GM23248 (cell line): ENCODE results near the gene PRR29. TPM values are rescaled to one million over a fixed set of nuclear protein-coding genes. Genes with fewer than 3 reads are reported as not detected.

Experiments used
- DNase-seq: peaks from one replicate; pipeline ENCODE4 v3.0.0-alpha.2; 2015
- H2AFZ ChIP-seq: fragments of 200-600 bp; sonication (generic); 2 replicates; pipeline ENCODE4 v1.6.1; 2016; ENCODE audit warnings: antibody characterized with exemption
- H3F3A ChIP-seq: fragments of 200-600 bp; sonication (generic); 2 replicates; pipeline ENCODE4 v1.6.1; 2016; ENCODE audit warnings: mild to moderate bottlenecking, antibody characterized with exemption, mixed run types; ENCODE audit not compliant: insufficient read depth
- H3K27ac ChIP-seq: fragments of 200-600 bp; sonication (generic); 2 replicates; pipeline ENCODE4 v1.5.1; 2016; ENCODE audit warnings: mild to moderate bottlenecking
- H3K27me3 ChIP-seq: fragments of 200-600 bp; sonication (generic); replicated peaks from 2 replicates; pipeline ENCODE4 v1.6.1; 2016; ENCODE audit warnings: mild to moderate bottlenecking; ENCODE audit not compliant: insufficient read depth
- H3K36me3 ChIP-seq: fragments of 200-600 bp; sonication (generic); 2 replicates; pipeline ENCODE4 v1.6.1; 2016; ENCODE audit warnings: low read depth, mild to moderate bottlenecking
- H3K4me1 ChIP-seq: fragments of 200-600 bp; sonication (generic); 2 replicates; pipeline ENCODE4 v1.6.1; 2016; ENCODE audit warnings: mild to moderate bottlenecking; ENCODE audit not compliant: insufficient read depth
- H3K4me2 ChIP-seq: fragments of 200-600 bp; sonication (generic); one replicate; pipeline ENCODE4 v1.6.1; 2016; ENCODE audit warnings: mild to moderate bottlenecking; ENCODE audit not compliant: unreplicated experiment
- H3K4me3 ChIP-seq: fragments of 200-600 bp; sonication (generic); 2 replicates; pipeline ENCODE4 v1.5.1; 2016; ENCODE audit warnings: mild to moderate bottlenecking
- H3K79me2 ChIP-seq: fragments of 200-600 bp; sonication (generic); 2 replicates; pipeline ENCODE4 v1.6.1; 2016; ENCODE audit warnings: mild to moderate bottlenecking; ENCODE audit not compliant: insufficient read depth
- H3K9ac ChIP-seq: fragments of 200-600 bp; sonication (generic); 2 replicates; pipeline ENCODE4 v1.6.1; 2016; ENCODE audit warnings: mild to moderate bottlenecking
- H3K9me2 ChIP-seq: fragments of 200-600 bp; sonication (generic); 2 replicates; pipeline ENCODE4 v1.6.1; 2016; ENCODE audit warnings: mixed run types, mild to moderate bottlenecking, moderate library complexity; ENCODE audit not compliant: insufficient read depth
- H3K9me3 ChIP-seq: fragments of 200-600 bp; sonication (generic); one replicate; pipeline ENCODE4 v1.6.1; 2017; ENCODE audit warnings: low read depth
- H4K20me1 ChIP-seq: fragments of 200-600 bp; sonication (generic); 2 replicates; pipeline ENCODE4 v1.6.0; 2016; ENCODE audit not compliant: insufficient read depth
- EZH2 ChIP-seq: fragments of 200-600 bp; sonication (generic); IDR thresholded peaks from 2 replicates; pipeline ENCODE4 v1.6.1; 2018; ENCODE audit warnings: antibody characterized with exemption, mild to moderate bottlenecking; ENCODE audit not compliant: insufficient read depth, poor library complexity, severe bottlenecking
- EZH2phosphoT487 ChIP-seq: fragments of 200-600 bp; sonication (generic); IDR thresholded peaks from 2 replicates; pipeline ENCODE4 v1.6.1; 2018; ENCODE audit warnings: antibody characterized with exemption, moderate library complexity, mild to moderate bottlenecking, low read depth; ENCODE audit not compliant: insufficient read depth
- WGBS, 2 experiments: methylation state at CpG; one replicate each; pipeline ENCODE4 v1.1.6; 2015 to 2017; ENCODE audit warnings: low lambda C conversion rate in 2 of 2, low coverage in 1 of 2; ENCODE audit errors: missing lambda C conversion rate in 2 of 2; 5-methylcytosine and 5-hydroxymethylcytosine counted together
- in situ Hi-C: fragments of 300-500 bp; cut with MboI; formaldehyde crosslinking; loops from 2 replicates; pipeline ENCODE4 v1.15.0; 2020
- polyA plus RNA-seq: library from polyadenylated mRNA; unstranded; fragments of >200 nt; fragmentation: Nextera tagmentation; extraction: Ambion mirVana; gene quantifications from 2 replicates; pipeline ENCODE4 v1.2.1, GENCODE V29; 2016
- total RNA-seq: library from RNA; depleted of rRNA; stranded (reverse); fragments of >200 nt; shearing (Covaris generic); gene quantifications from 2 replicates; pipeline ENCODE4 v1.2.3, GENCODE V29; 2014

The PRR29 gene
- total and polyA plus RNA-seq, 2 experiments from 2014 or later: not detected

GRCh38 chr17:63973247-63973646 is 24.9 kb upstream of the PRR29 start:
- DNase-seq: no peak
- H3K4me1 ChIP-seq: peaks cover 13% of the 10 kb centered on the region
- no peaks in the 10 kb centered on the region for H3K9me3 ChIP-seq
- no peaks in the 10 kb centered on the region for H3K9me2 ChIP-seq
- H3K4me2 ChIP-seq: no peak overlapping the region
- no peak for TF ChIP-seq EZH2phosphoT487
- TF ChIP-seq EZH2: no peak
- no peak overlapping the region for H3K27ac ChIP-seq
- no peaks in the 10 kb centered on the region for H3K36me3 ChIP-seq
- H3K9ac ChIP-seq: no peak overlapping the region
- in situ Hi-C loops: no loop called here
- 0 out of 2 replicates have a peak, but pooled peaks cover 5% of the 10 kb centered on the region for H3F3A ChIP-seq
- WGBS, 2 experiments: 93 to 100% methylated on average over 6 of the region's 6 CpGs
- no peak overlapping the region for H3K4me3 ChIP-seq
- H3K79me2 ChIP-seq: no peaks in the 10 kb centered on the region
- no peaks in the 10 kb centered on the region for H4K20me1 ChIP-seq
- H2AFZ ChIP-seq: no peak overlapping the region
- H3K27me3 ChIP-seq: no peaks in the 10 kb centered on the region

GRCh38 chr17:63973930-63974593 is 24.1 kb upstream of the PRR29 start:
- TF ChIP-seq EZH2phosphoT487 (no peak), EZH2 (no peak)
- peaks cover 13% of the 10 kb centered on the region for H3K4me1 ChIP-seq
- H3K79me2 ChIP-seq: no peaks in the 10 kb centered on the region
- 62 to 66% methylated on average over 11 to 12 of the region's 12 CpGs for WGBS, 2 experiments
- peak; percentile 65 for DNase-seq
- H3K36me3 ChIP-seq: no peaks in the 10 kb centered on the region
- H3K9me2 ChIP-seq: no peaks in the 10 kb centered on the region
- H4K20me1 ChIP-seq: no peaks in the 10 kb centered on the region
- H3K27me3 ChIP-seq: no peaks in the 10 kb centered on the region
- in situ Hi-C loops: no loop called here
- H3K4me2 ChIP-seq: peak overlapping the region; percentile 50
- no peak overlapping the region for H3K9ac ChIP-seq
- H3K27ac ChIP-seq: peak overlapping the region; percentile 26
- no peak overlapping the region for H3K4me3 ChIP-seq
- no peak overlapping the region for H2AFZ ChIP-seq
- 0 out of 2 replicates have a peak, but pooled peaks cover 5% of the 10 kb centered on the region for H3F3A ChIP-seq
- H3K9me3 ChIP-seq: no peaks in the 10 kb centered on the region

- H3K9me3 ChIP-seq: no peaks in the 10 kb centered on the region
- no peaks in the 10 kb centered on the region for H4K20me1 ChIP-seq
- no peaks in the 10 kb centered on the region for H3K79me2 ChIP-seq
- no peaks in the 10 kb centered on the region for H3K27me3 ChIP-seq
- no peak overlapping the region for H3K9ac ChIP-seq
- WGBS, 2 experiments: 58 to 63% methylated on average over 10 of the region's 10 CpGs
- in situ Hi-C loops: no loop called here
- TF ChIP-seq EZH2 (no peak), EZH2phosphoT487 (no peak)
- H3K27ac ChIP-seq: peak overlapping the region; percentile 26
- peak; percentile 89 for DNase-seq
- peak overlapping the region; percentile 50 for H3K4me2 ChIP-seq
- H3K4me1 ChIP-seq: peaks cover 13% of the 10 kb centered on the region
- no peaks in the 10 kb centered on the region for H3K9me2 ChIP-seq
- H3F3A ChIP-seq: 0 out of 2 replicates have a peak, but pooled peaks cover 5% of the 10 kb centered on the region
- H3K4me3 ChIP-seq: no peak overlapping the region
- no peaks in the 10 kb centered on the region for H3K36me3 ChIP-seq
- no peak overlapping the region for H2AFZ ChIP-seq
These were observed 23.5 kb upstream of the PRR29 start for GRCh38 chr17:63974594-63975192.

GRCh38 chr17:63975541-63976092 is 22.5 kb upstream of the PRR29 start:
- H4K20me1 ChIP-seq: no peaks in the 10 kb centered on the region
- in situ Hi-C loops: no loop called here
- H3K79me2 ChIP-seq: no peaks in the 10 kb centered on the region
- 0 out of 2 replicates have a peak, but pooled peaks cover 5% of the 10 kb centered on the region for H3F3A ChIP-seq
- DNase-seq: no peak
- H3K4me3 ChIP-seq: no peak overlapping the region
- no peaks in the 10 kb centered on the region for H3K36me3 ChIP-seq
- H3K4me1 ChIP-seq: peaks cover 20% of the 10 kb centered on the region
- H3K9ac ChIP-seq: no peak overlapping the region
- H3K27me3 ChIP-seq: no peaks in the 10 kb centered on the region
- H2AFZ ChIP-seq: no peak overlapping the region
- 90 to 98% methylated on average over 2 of the region's 2 CpGs for WGBS, 2 experiments
- H3K9me3 ChIP-seq: no peaks in the 10 kb centered on the region
- no peak overlapping the region for H3K4me2 ChIP-seq
- H3K9me2 ChIP-seq: no peaks in the 10 kb centered on the region
- H3K27ac ChIP-seq: no peak overlapping the region
- TF ChIP-seq EZH2: no peak
